Astrocyte of the cerebellum (primary cell): Measurements from ENCODE around the gene SLC31A1.
"Not testable (repeated sequence)": the region's sequence is repeated elsewhere in the genome, so short reads cannot be mapped to it uniquely, and the experiment has no call there.

ENCODE experiments used
- DNase-seq: peaks from one replicate; pipeline ENCODE4 v3.0.0-alpha.2; 2011; ENCODE audit warnings: low read depth
- H3K4me3 ChIP-seq: 2 replicates; pipeline ENCODE4 v1.5.1; 2011; ENCODE audit warnings: mild to moderate bottlenecking, low read depth, low read length, moderate library complexity
- in situ Hi-C: cut with HindIII; loops from 2 replicates; pipeline ENCODE4 v1.10.0; 2017; ENCODE audit warnings: low sequenced_read_pairs
- TF ChIP-seq, protein P1 (sequence below): IDR thresholded peaks from 2 replicates; pipeline ENCODE4 v1.5.1; 2012; ENCODE audit warnings: low read length, low read depth, moderate library complexity, mild to moderate bottlenecking; ENCODE audit errors: missing control alignments

SLC31A1 gene

DNA sequence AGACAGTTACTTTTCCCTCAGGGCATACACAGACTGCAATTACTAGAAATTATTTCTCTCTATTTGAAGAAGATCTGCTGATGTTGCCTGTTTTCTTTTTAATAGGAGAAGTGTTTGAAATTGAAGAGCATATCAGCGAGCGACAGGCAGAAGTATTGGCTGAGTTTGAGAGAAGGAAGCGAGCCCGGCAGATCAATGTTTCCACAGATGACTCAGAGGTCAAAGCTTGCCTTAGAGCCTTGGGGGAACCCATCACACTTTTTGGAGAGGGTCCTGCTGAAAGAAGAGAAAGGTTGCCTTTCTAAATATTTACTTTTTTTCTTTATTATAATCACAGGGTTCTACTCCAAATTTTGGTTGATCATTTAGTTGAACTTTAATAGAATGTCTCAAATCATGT lies 57.5 kb downstream of the SLC31A1 start:
- TF ChIP-seq, protein P1, sequence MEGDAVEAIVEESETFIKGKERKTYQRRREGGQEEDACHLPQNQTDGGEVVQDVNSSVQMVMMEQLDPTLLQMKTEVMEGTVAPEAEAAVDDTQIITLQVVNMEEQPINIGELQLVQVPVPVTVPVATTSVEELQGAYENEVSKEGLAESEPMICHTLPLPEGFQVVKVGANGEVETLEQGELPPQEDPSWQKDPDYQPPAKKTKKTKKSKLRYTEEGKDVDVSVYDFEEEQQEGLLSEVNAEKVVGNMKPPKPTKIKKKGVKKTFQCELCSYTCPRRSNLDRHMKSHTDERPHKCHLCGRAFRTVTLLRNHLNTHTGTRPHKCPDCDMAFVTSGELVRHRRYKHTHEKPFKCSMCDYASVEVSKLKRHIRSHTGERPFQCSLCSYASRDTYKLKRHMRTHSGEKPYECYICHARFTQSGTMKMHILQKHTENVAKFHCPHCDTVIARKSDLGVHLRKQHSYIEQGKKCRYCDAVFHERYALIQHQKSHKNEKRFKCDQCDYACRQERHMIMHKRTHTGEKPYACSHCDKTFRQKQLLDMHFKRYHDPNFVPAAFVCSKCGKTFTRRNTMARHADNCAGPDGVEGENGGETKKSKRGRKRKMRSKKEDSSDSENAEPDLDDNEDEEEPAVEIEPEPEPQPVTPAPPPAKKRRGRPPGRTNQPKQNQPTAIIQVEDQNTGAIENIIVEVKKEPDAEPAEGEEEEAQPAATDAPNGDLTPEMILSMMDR, result no peak
- H3K4me3 ChIP-seq, result no peak overlapping the region
- in situ Hi-C loops, result loop anchor here (25.0 kb wide), 1 partner anchor 383 kb away; no protein-coding TSS in a partner anchor
- DNase-seq, result no peak

DNA sequence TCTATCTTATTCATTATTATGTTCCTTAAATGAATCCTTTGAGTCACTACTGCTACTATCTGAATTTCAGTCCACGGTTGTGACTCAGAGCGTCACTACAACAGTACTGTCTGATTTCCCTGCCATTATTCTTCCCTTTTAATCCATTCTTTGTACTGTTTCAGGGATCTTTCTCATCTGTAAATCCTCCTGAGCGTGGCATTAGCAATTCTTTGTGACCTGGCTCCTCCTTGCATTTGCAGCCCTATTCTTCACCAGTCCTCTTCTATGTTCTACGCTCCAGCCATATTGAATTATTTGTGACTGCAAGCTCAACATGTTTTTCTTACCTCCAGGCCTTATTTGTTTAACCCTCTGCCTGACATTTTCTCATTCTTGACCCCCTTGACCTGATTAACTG lies 60.0 kb downstream of the SLC31A1 start:
- H3K4me3 ChIP-seq, result no peak overlapping the region
- in situ Hi-C loops, result loop anchor here (25.0 kb wide), 1 partner anchor 381 kb away; no protein-coding TSS in a partner anchor
- no peak for DNase-seq
- TF ChIP-seq, protein P1, result no peak

DNA sequence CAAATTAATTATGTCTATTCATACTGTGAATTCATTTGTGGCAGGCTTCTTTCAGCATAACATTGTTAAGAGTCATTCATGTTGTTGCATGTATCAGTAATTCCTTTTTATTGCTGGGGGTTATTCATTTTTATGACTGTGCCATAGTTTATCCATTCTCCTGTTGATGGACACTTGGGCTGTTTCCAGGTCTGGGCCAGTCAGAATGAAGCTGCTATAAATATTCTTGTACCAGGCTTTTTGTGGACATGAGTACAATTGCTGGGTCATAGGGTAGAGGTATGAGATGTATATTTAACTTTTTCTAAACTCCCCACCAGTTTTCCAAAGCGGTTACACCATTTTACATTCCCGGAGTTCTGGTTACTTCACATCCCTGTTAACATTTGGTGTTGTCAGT lies 67.7 kb downstream of the SLC31A1 start:
- TF ChIP-seq, protein P1, result no peak
- DNase-seq, result no peak
- in situ Hi-C loops, result loop anchor here (25.0 kb wide), 1 partner anchor 373 kb away; no protein-coding TSS in a partner anchor
- no peak overlapping the region for H3K4me3 ChIP-seq

DNA sequence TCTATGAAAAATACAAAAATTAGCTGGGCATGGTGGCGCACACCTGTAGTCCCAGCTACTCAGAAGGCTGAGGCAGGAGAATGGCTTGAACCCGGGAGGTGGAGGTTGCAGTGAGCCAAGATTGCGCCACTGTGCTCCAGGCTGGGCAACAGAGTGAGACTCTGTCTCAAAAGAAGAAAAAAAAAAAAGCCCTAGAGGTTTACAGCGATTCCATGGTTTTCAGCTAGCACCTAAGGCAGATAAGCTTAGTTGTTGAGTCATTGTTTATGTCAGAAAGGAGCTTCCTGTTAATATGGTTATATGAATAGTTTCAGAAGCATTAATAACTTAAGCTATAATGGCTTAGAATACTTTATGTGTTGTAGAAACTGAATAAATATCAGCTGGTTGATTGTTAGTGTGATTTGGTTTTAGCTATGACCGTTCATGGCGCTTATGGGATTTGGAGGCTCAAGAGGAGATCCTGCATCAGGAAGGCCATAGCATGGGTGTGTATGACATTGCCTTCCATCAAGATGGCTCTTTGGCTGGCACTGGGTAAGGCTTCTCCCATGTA lies 68.8 kb downstream of the SLC31A1 start:
- TF ChIP-seq, protein P1, result no peak
- in situ Hi-C loops, result loop anchor here (25.0 kb wide), 1 partner anchor 372 kb away; no protein-coding TSS in a partner anchor
- no peak for DNase-seq
- H3K4me3 ChIP-seq, result no peak overlapping the region

DNA sequence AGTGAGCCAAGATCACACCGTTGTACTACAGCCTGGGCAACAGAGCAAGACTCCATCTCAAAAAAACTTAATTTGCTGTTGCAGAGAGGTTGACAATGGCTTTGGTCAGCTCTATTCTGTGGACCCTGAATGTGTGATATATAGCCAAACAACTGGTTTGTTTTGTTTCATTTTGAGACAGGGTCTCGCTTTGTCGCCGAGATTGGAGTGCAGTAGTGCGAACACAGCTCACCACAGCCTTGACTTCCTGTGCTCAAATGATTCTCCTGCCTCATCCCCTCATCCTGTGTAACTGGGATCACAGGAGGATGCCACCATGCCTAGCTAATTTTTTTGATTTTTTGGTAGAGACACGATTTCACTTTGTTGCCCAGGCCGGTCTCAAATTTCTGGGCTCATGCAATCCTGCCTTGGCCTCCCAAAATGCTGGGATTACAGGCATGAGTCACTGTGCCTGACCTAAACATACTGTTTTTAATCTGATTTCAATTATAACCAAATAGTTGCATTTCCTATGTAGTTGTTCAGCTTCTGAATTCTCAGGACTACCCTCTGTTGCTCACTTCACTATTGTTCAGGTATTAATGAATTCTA lies 72.0 kb downstream of the SLC31A1 start:
- in situ Hi-C loops, result loop anchor here (25.0 kb wide), 1 partner anchor 369 kb away; no protein-coding TSS in a partner anchor
- TF ChIP-seq, protein P1, result no peak
- H3K4me3 ChIP-seq, result no peak overlapping the region
- DNase-seq, result no peak

DNA sequence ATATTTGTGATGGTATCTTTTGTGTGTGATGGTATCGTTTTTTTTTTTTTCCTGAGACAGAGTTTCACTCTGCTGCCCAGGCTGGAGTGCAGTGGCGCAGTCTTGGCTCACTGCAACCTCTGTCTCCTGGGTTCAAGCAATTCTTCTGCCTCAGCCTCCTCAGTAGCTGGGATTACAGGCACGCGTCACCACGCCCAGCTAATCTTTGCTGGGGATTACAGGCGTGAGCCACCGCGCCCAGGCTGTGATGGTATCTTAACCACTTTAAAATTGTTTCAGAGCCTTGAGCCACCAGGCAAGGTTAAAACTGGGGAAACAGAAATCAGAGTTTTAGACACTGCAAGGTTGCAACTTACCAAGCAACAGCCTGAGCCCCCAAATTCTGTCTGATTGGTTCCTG lies 74.9 kb downstream of the SLC31A1 start:
- not testable (repeated sequence) for H3K4me3 ChIP-seq, DNase-seq
- in situ Hi-C loops, result loop anchor here (25.0 kb wide), 1 partner anchor 366 kb away; no protein-coding TSS in a partner anchor
